ENCODE results near the gene CHKB. TPM values are rescaled to one million over a fixed set of nuclear protein-coding genes. Genes with fewer than 3 reads are reported as not detected.
"Not testable (repeated sequence)": the region's sequence is repeated elsewhere in the genome, so short reads cannot be mapped to it uniquely, and the experiment has no call there.

Gene CHKB
- total RNA-seq, 2 donors from 2014 or later: 72.3 to 86.2 TPM

DNA sequence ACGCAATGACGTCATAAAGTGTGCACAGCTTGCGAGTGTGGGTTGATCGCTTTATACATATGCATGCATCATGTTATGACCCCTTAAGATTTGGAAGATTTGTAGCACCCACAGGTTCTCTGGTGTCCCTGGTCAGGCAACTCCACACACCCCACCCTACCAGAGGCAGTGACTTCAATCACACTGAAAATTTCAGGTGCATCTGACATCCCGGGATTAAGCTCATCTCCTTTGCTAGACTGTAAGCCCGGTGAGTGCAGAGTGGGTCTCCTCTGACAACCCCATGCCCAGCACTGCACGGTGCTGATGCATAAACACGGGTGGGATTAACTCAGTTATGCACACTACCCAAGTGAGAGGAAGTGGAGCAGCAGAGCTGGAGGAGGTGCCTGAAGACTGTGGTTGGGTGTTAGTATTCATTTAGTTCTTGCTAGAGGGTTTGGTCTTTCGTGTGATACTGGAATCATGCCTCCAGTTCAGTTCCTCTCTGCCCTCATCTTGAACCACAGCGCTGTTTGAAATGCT is 38.8 kb upstream of the CHKB start:
- peak overlapping the region; percentile 96 for H3K27ac Mint-ChIP-seq
- H3K27me3 Mint-ChIP-seq: no peaks in the 10 kb centered on the region
- H3K4me3 Mint-ChIP-seq: peak overlapping the region; percentile 87
- no peaks in the 10 kb centered on the region for H3K9me3 Mint-ChIP-seq
- H3K36me3 Mint-ChIP-seq (ENCODE audit: low read depth): peaks cover 1% of the 10 kb centered on the region
- ATAC-seq (replicated peaks): peak; percentile 83
- H3K4me1 Mint-ChIP-seq: peaks cover 19% of the 10 kb centered on the region

DNA sequence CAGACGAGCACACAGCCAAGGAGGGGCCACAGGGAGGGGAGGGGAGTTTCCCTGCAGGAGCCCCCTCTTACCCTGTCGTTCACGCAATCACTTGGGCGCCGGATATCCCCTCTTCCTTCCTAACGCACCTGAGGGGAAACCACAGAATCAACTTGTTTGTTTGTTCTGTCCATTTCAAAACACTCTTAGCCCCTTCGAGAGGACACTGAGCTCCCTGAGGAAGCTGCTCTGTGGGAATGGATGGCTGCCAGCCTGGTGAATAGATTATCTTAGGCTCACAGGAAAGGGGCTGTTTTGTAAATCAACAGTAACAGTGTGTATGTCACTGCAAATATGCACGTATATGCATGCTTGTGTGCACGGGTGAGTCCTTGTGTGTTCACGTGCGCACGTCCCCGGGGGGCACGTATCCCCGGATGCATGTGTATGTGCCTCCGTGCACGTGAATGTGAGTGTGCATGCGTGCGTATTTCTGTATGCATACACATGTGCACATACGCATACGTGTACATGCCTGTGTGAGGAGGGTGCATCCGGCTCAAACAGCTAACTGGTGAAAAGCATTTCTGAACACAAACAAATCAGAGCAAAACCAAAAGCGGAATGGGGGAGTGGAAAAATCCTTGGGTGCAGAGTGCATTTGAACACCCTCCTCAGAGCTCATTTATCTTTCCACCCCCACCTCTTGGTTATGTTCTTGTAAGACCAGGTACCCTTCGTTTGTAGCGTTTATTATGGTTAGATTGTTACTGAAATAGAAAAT is 38.1 kb upstream of the CHKB start:
- Mint-ChIP-seq H3K9me3 (no peaks in the 10 kb centered on the region), H3K4me1 (peaks cover 19% of the 10 kb centered on the region), H3K27me3 (no peaks in the 10 kb centered on the region), H3K27ac (peak overlapping the region; percentile 96), H3K36me3 (ENCODE audit: low read depth) (no peaks in the 10 kb centered on the region), H3K4me3 (peak overlapping the region; percentile 87)
- ATAC-seq (replicated peaks): peak; percentile 59

DNA sequence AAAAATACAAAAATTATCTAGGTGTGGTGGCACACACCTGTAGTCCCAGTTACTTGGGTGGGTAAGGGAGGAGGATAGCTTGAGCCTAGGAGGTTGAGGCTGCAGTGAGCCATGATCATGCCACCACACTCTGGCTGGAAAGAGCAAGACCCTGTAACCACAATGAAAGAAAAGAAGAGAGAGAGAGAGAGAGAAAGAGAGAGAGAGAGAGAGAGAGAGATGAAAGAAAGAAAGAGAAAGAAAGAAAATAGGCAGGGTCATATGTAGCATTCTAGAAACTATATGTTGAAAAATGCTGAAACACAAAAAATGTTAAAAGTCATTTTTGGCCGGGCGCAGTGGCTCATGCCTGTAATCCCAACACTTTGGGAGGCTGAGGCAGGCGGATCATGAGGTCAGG is 31.6 kb upstream of the CHKB start:
- H3K4me1 Mint-ChIP-seq; H3K4me3 Mint-ChIP-seq; H3K27ac Mint-ChIP-seq; H3K27me3 Mint-ChIP-seq; ATAC-seq (replicated peaks); H3K36me3 Mint-ChIP-seq (ENCODE audit: low read depth); H3K9me3 Mint-ChIP-seq: not testable (repeated sequence)

DNA sequence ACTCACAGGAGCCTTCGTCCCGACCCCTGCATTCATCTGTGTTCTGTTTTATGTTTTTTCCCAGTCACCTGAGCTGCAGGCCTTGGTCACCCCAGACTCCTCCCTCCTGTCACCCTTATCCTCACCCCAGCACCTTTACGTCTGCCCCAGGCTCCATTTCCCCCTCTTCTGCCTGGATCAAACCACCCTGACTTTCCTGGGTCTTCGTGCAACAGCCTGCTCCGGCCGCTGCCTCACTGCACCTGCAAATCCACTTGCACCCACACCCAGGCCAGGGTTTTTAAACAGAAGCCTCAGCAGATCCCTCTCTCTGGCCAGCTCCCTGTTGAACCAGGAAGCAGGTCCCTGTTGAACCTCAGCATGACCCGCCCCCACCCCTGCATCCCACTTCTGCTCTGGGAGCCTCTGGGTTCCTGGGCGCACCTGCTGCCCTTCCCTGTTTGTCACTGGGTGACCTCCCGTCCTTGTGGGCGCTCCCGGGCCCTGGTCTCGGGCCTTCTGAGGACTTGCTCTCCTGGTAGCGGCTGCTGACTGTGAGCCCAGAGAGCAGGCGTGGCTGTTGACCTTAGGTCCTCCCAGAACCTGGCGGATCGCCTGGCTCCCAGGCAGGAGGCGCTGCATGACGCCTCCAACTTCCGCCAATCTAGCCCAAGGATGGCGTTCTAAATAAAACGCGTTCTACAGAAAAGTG is 30.8 kb upstream of the CHKB start:
- H3K27ac Mint-ChIP-seq: no peak overlapping the region
- H3K27me3 Mint-ChIP-seq: peaks cover 7% of the 10 kb centered on the region
- H3K9me3 Mint-ChIP-seq: no peaks in the 10 kb centered on the region
- ATAC-seq (replicated peaks): no peak
- no peaks in the 10 kb centered on the region for H3K4me1 Mint-ChIP-seq
- no peaks in the 10 kb centered on the region for H3K36me3 Mint-ChIP-seq (ENCODE audit: low read depth)
- no peak overlapping the region for H3K4me3 Mint-ChIP-seq

DNA sequence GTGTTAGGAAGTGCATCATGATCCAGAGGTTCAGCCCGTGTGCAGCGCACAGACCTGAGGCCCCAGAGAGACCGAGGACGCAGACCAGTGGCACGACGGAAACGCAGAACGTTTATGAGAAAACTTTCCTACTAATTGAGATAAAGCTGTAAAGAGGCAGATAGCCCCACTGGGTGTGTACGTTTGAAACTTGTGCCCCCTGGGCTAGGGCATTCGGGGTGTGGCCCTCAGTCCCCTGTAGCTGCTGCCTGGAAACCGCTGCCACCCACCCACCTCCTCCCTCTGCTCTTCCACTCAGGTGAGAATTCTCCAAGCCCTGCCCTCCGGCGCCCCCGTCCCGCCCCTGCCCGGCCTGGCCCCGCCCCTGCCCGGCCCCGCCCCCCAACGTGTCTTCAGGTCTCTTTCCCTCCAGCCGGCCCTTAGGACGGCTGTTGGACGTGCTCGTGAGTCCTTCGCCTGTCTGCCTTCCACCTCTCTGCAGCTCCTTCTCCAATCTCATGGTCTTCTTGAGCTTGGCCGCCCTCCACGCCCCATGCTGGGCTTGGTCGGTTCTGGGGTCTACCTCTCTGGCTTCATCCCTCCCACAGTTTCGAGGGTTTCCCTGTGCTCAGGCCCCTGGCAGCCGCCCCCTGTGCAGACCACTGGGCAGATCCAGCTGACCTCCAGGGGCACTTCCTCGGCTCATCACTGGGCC is 30.0 kb upstream of the CHKB start:
- Mint-ChIP-seq H3K27me3 (peaks cover 9% of the 10 kb centered on the region), H3K4me3 (no peak overlapping the region), H3K27ac (no peak overlapping the region), H3K4me1 (no peaks in the 10 kb centered on the region), H3K36me3 (ENCODE audit: low read depth) (no peaks in the 10 kb centered on the region), H3K9me3 (no peaks in the 10 kb centered on the region)
- ATAC-seq (replicated peaks): peak; percentile 62

DNA sequence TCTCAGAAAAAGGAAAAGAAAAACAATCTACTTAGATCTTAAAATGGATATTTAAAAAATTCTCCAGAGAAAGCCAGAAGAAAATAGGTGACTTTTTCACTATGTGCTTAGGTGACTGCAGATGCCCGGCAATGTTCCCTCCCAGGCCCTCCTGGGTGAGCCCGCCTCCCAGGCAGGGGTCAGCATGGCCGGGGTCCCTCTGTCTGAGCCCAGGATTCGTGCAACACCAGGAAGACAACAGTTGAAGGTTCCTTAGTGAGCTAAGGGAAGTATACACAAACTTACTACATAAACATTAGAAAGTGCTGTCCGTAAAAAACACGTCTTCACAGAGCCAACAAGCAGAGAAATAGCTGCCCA is 29.5 kb upstream of the CHKB start:
- ATAC-seq (replicated peaks): no peak

DNA sequence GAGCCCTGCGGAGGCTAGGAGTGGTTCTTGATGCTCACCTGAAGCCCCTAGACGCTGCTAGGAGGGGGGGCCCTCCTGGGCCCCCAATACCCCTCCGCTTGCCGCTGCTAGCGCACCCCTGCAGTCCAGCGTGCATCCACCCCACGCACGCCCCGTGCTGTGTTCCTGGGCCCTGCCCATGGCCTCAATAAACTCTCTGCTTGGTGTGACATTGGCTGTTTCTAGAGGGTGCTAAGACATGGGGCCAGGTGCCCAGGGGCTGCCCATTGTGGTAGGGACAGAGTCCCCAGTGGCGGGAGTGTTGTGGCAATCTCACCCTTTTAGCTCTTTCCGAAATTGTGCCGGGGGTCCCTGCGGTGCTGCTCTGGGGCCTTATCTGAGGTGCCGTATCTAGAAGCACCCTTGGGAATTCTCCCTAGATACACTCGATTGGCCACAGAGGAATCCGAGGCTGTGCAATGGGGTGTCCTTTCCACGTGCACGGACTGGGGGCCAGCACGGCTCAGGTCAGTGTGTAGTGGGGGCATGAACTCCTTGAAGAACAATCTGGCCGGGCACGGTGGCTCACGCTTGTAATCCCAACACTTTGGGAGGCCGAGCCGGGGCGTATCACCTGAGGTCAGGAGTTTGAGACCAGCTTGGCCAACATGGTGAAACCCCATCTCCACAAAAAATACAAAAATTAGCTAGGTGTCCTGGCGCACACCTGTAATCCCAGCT is 28.9 kb upstream of the CHKB start:
- no peaks in the 10 kb centered on the region for H3K4me1 Mint-ChIP-seq
- H3K9me3 Mint-ChIP-seq: no peaks in the 10 kb centered on the region
- no peaks in the 10 kb centered on the region for H3K36me3 Mint-ChIP-seq (ENCODE audit: low read depth)
- no peak overlapping the region for H3K27ac Mint-ChIP-seq
- H3K27me3 Mint-ChIP-seq: peaks cover 15% of the 10 kb centered on the region
- no peak overlapping the region for H3K4me3 Mint-ChIP-seq
- ATAC-seq (replicated peaks): no peak

More for the DNA sequence above, 29.5 kb upstream of the CHKB start:
- no peak overlapping the region for H3K27ac Mint-ChIP-seq
- no peaks in the 10 kb centered on the region for H3K9me3 Mint-ChIP-seq
- H3K36me3 Mint-ChIP-seq (ENCODE audit: low read depth): no peaks in the 10 kb centered on the region
- no peaks in the 10 kb centered on the region for H3K4me1 Mint-ChIP-seq
- H3K27me3 Mint-ChIP-seq: peaks cover 15% of the 10 kb centered on the region
- no peak overlapping the region for H3K4me3 Mint-ChIP-seq

DNA sequence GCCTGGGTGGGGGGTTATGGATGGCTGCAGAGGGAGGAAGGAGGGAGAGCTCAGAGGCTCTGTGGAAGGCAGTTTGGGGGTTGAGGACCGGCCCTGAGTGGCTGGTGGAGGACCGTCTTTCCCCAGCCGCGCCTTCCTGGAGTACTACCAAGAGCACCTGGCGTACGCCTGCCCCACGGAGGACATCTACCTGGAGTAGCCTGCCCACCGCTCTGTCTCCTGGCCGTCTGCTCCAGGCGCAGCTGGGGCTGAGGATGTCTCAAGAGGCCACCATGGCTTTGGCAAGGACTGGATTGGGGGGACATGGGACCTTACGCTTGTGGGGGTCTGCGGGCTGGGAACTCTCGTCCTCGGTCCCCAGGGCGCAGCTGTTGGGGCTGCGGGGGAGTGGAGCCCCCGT is 27.9 kb upstream of the CHKB start:
- no peaks in the 10 kb centered on the region for H3K36me3 Mint-ChIP-seq (ENCODE audit: low read depth)
- H3K27ac Mint-ChIP-seq: no peak overlapping the region
- no peak overlapping the region for H3K4me3 Mint-ChIP-seq
- no peaks in the 10 kb centered on the region for H3K4me1 Mint-ChIP-seq
- H3K9me3 Mint-ChIP-seq: no peaks in the 10 kb centered on the region
- no peak for ATAC-seq (replicated peaks)
- peaks cover 15% of the 10 kb centered on the region for H3K27me3 Mint-ChIP-seq

DNA sequence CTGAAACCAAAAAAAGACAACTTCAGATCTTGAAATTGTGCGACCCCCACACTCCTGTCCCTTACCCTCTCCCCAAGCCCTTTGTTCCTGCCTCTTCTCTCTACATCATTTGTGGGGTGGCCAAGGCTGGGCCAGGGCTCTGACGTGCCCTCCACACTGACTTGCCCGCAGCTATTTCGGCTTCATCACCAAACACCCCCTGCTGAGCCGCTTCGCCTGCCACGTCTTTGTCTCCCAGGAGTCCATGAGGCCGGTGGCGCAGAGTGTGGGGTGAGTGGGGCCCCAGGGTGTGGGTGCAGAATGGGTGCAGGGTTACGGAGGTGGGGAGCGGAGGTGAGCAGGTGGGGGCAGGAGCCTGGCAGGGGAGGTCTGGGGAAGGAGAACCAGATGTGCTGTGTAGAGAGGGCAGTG is 27.4 kb upstream of the CHKB start:
- Mint-ChIP-seq H3K27me3 (peaks cover 15% of the 10 kb centered on the region), H3K4me3 (no peak overlapping the region), H3K36me3 (ENCODE audit: low read depth) (no peaks in the 10 kb centered on the region), H3K4me1 (no peaks in the 10 kb centered on the region), H3K27ac (no peak overlapping the region), H3K9me3 (no peaks in the 10 kb centered on the region)
- no peak for ATAC-seq (replicated peaks)

DNA sequence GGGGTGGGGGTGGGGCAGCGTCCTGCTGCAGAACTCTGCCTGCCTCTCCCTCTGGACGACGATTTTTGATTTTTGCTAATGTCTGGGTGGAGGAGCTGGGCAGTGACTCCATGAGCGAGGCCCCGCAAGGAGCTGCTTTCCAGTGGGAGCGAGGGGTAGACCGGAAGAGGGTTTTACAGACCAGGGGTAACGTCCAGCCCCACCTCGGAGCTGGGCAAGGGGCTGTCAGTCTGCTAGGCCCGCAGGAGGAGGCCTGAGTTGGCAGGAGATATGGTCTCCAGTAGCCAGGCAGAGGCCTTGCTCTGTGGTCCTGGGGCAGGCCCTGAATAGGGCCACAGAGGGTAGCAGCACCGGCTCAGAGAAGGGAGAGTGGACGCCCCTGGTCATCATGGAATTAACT is 26.9 kb upstream of the CHKB start:
- Mint-ChIP-seq H3K4me1 (no peaks in the 10 kb centered on the region), H3K27ac (no peak overlapping the region), H3K36me3 (ENCODE audit: low read depth) (no peaks in the 10 kb centered on the region), H3K9me3 (no peaks in the 10 kb centered on the region), H3K27me3 (peaks cover 15% of the 10 kb centered on the region), H3K4me3 (no peak overlapping the region)
- no peak for ATAC-seq (replicated peaks)

DNA sequence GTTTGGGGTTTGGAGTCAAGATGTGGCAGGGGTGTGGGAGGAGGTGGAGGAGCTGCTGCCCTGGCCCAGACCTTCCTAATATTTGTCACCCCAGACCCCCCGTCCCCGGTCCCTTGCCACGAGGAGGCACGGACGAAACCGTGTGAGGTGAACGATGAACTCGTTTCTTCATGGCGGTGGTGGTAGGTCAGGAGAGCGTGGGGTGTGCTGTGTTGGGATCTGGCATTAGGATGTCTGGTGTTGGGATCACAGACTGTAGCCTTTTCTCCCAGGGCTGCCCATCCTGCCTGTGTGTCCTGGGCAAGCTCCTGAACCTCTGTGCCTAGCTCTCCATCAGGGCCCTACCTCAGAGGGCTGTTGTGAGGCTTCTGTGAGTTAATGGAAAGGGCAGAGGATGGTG is 26.3 kb upstream of the CHKB start:
- H3K9me3 Mint-ChIP-seq: no peaks in the 10 kb centered on the region
- ATAC-seq (replicated peaks): no peak
- no peak overlapping the region for H3K4me3 Mint-ChIP-seq
- no peaks in the 10 kb centered on the region for H3K4me1 Mint-ChIP-seq
- no peaks in the 10 kb centered on the region for H3K36me3 Mint-ChIP-seq (ENCODE audit: low read depth)
- peaks cover 15% of the 10 kb centered on the region for H3K27me3 Mint-ChIP-seq
- no peak overlapping the region for H3K27ac Mint-ChIP-seq

DNA sequence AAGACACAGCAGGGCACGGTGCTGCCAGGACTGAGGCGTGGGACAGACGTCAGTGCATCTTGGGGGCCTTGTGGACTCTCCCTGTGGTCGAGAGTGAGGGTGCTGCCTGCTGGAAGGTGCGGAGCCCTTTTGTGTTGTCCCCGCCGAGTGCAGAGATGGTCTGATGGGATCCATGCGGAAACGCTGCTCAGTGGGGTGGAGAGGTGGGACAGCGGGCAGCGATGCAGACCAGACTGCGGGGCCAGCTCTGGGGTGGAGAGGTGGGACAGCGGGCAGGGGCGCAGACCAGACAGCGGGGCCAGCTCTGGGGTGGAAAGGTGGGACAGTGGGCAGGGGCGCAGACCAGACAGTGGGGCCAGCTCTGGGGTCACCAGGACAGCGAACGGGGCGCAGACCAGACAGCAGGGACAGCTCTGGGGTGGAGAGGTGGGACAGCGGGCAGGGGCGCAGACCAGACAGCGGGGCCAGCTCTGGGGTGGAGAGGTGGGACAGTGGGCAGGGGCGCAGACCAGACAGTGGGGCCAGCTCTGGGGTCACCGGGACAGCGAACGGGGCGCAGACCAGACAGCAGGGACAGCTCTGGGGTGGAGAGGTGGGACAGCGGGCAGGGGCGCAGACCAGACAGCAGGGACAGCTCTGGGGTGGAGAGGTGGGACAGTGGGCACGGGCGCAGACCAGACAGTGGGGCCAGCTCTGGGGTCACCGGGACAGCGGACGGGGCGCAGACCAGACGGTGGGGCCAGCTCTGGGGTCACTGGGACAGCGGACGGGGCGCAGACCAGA is 25.6 kb upstream of the CHKB start:
- H3K27ac Mint-ChIP-seq; H3K4me3 Mint-ChIP-seq; H3K4me1 Mint-ChIP-seq; H3K9me3 Mint-ChIP-seq; H3K36me3 Mint-ChIP-seq (ENCODE audit: low read depth); ATAC-seq (replicated peaks): not testable (repeated sequence)
- H3K27me3 Mint-ChIP-seq: peaks cover 15% of the 10 kb centered on the region

DNA sequence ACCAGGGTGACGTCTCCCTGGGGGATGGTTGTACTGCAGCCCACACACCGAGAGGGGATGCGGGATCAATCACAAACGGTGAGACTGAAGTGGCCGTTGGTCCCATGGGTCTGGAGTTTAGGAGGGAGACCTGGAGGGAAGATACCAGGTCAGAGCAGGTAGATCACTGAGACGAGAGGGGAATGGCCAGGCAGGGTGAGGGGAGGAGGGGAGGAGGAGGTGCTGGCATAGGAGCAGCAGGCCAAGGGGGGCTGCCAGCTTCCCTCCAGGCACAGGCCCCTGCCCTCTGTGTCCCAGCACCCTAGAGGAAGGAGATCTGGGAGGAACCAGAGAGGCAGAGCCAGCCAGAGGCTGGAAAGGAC is 25.0 kb upstream of the CHKB start:
- H3K4me1 Mint-ChIP-seq: no peaks in the 10 kb centered on the region
- no peaks in the 10 kb centered on the region for H3K9me3 Mint-ChIP-seq
- no peak for ATAC-seq (replicated peaks)
- H3K27me3 Mint-ChIP-seq: peaks cover 21% of the 10 kb centered on the region
- no peak overlapping the region for H3K27ac Mint-ChIP-seq
- H3K36me3 Mint-ChIP-seq (ENCODE audit: low read depth): no peaks in the 10 kb centered on the region
- H3K4me3 Mint-ChIP-seq: no peak overlapping the region

Measured in activated T-helper 17 cell treated with anti-CD3 and anti-CD28 coated beads, Interleukin-2, amount 50 U/mL, for 72 hours (primary cell).